ENCODE results near the gene PLCB1.
"Not testable (repeated sequence)": the region's sequence is repeated elsewhere in the genome, so short reads cannot be mapped to it uniquely, and the experiment has no call there.

PLCB1 gene

GRCh38 chr20:8131598-8132483 is at the start of gene PLCB1:
Gene PLCB1 (plus strand): TSS chr20:8132266. CDS start chr20:8132652, 386 bp downstream.
- peak; percentile 87 for DNase-seq

- no peak for DNase-seq
These were observed 49.1 kb upstream of the PLCB1 start for GRCh38 chr20:8082989-8083388.

- DNase-seq: no peak
These were observed 42.4 kb upstream of the PLCB1 start for GRCh38 chr20:8089668-8090067.

GRCh38 chr20:8094415-8094818 is 37.6 kb upstream of the PLCB1 start:
- DNase-seq: no peak

GRCh38 chr20:8094850-8095249 is 37.2 kb upstream of the PLCB1 start:
- DNase-seq: no peak

GRCh38 chr20:8095648-8096572 is 36.2 kb upstream of the PLCB1 start:
- DNase-seq: no peak

GRCh38 chr20:8097307-8097706 is 34.8 kb upstream of the PLCB1 start:
- DNase-seq: no peak

- DNase-seq: no peak
These were observed 27.8 kb upstream of the PLCB1 start for GRCh38 chr20:8104252-8104651.

- not testable (repeated sequence) for DNase-seq
These were observed 17.5 kb upstream of the PLCB1 start for GRCh38 chr20:8114612-8115011.

GRCh38 chr20:8115436-8115835 is 16.6 kb upstream of the PLCB1 start:
- DNase-seq: no peak

GRCh38 chr20:8116067-8116811 is 15.8 kb upstream of the PLCB1 start:
- no peak for DNase-seq

- no peak for DNase-seq
These were observed 14.4 kb upstream of the PLCB1 start for GRCh38 chr20:8117636-8118035.

- no peak for DNase-seq
These were observed 14.0 kb upstream of the PLCB1 start for GRCh38 chr20:8118039-8118438.

GRCh38 chr20:8118760-8119159 is 13.3 kb upstream of the PLCB1 start:
- DNase-seq: no peak

GRCh38 chr20:8121666-8122065 is 10.4 kb upstream of the PLCB1 start:
- DNase-seq: no peak

GRCh38 chr20:8124639-8125038 is 7.4 kb upstream of the PLCB1 start:
- no peak for DNase-seq

- DNase-seq: no peak
These were observed 5.9 kb upstream of the PLCB1 start for GRCh38 chr20:8126181-8126580.

- DNase-seq: no peak
These were observed 5.2 kb upstream of the PLCB1 start for GRCh38 chr20:8126841-8127378.

GRCh38 chr20:8127553-8128255 is 4.4 kb upstream of the PLCB1 start:
- no peak for DNase-seq

GRCh38 chr20:8128291-8129060 is 3.6 kb upstream of the PLCB1 start:
- DNase-seq: no peak
